Activated CD4-positive, alpha-beta memory T cell treated with anti-CD3 and anti-CD28 coated beads for 36 hours (primary cell): ENCODE measurements around the gene CDK18. TPM values are rescaled to one million over a fixed set of nuclear protein-coding genes. Genes with fewer than 3 reads are reported as not detected.

ENCODE experiments used
- CTCF ChIA-PET: fragments of 350-600 bp; sonication (Branson Sonifier 250); formaldehyde crosslinking; loops from one replicate; lab custom pipeline; 2021; ENCODE audit warnings: antibody characterized with exemption, inconsistent platforms; lab: Charles Lee
- POLR2A ChIA-PET: fragments of 350-600 bp; sonication (Branson Sonifier 250); formaldehyde crosslinking; loops from one replicate; lab custom pipeline; 2021; ENCODE audit warnings: antibody characterized with exemption; lab: Charles Lee
- DNase-seq: peaks from one replicate; pipeline ENCODE4 v3.0.0-alpha.2; 2020
- H3K27ac Mint-ChIP-seq: one replicate; pipeline ENCODE4 v1.8.0; 2021; ENCODE audit warnings: mixed read lengths
- H3K27me3 Mint-ChIP-seq: one replicate; pipeline ENCODE4 v1.8.0; 2021; ENCODE audit warnings: mixed read lengths
- H3K36me3 Mint-ChIP-seq: one replicate; pipeline ENCODE4 v1.8.0; 2021; ENCODE audit warnings: mixed read lengths
- H3K4me1 Mint-ChIP-seq: one replicate; pipeline ENCODE4 v1.8.0; 2021; ENCODE audit warnings: low read depth, mixed read lengths
- H3K4me3 Mint-ChIP-seq: one replicate; pipeline ENCODE4 v1.8.0; 2021; ENCODE audit warnings: mild to moderate bottlenecking, mixed read lengths
- H3K9me3 Mint-ChIP-seq: one replicate; pipeline ENCODE4 v1.8.0; 2021; ENCODE audit warnings: mixed read lengths
- intact Hi-C: fragments of 100-400 bp; cut with micrococcal nuclease; formaldehyde crosslinking; loops from one replicate; pipeline ENCODE4 v1.15.1; 2023
- total RNA-seq, 2 experiments: library from RNA; stranded (reverse); gene quantifications; one replicate each; pipeline ENCODE4 v1.2.3, GENCODE V29; 2021

The CDK18 gene
- total RNA-seq, 2 experiments from 2014 or later = 2.5 to 2.6 TPM

DNA sequence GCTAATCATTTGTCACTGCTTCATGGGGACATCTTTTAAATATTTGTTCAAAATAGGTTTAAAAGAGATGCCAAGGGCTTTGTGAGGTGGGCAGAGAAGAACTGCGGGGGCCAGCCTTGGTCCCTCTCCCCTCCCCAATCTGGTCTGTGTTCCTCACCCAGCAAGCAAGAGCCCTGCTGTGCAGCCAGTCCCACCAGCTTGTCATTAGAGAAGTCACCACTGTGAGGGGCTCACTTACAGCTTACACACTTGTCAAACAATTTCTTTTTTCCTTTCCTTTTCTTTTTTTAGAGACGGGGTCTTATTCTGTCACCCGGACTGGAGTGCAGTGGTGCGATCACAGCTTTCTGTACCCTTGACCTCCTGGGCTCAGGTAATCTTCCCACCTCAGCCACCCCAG is 10.4 kb upstream of the CDK18 start:
- H3K27ac Mint-ChIP-seq = no peak overlapping the region
- no peaks in the 10 kb centered on the region for H3K9me3 Mint-ChIP-seq
- intact Hi-C loops = no loop called here
- H3K4me1 Mint-ChIP-seq = peaks cover 2% of the 10 kb centered on the region
- CTCF ChIA-PET = interaction anchor here (2.0 to 13.1 kb wide), 2 partner anchors 9 to 30 kb away, joined by 8 to 321 read pairs; no protein-coding TSS in a partner anchor
- no peaks in the 10 kb centered on the region for H3K36me3 Mint-ChIP-seq
- DNase-seq = no peak
- H3K4me3 Mint-ChIP-seq = no peak overlapping the region
- peaks cover 18% of the 10 kb centered on the region for H3K27me3 Mint-ChIP-seq
- POLR2A ChIA-PET = interaction anchor here (0.6 kb wide), 1 partner anchor 347 kb away, joined by 3 read pairs; no protein-coding TSS in a partner anchor

GRCh38 chr1:205495237-205495823 is 9.1 kb upstream of the CDK18 start:
- Mint-ChIP-seq H3K4me1 (peaks cover 2% of the 10 kb centered on the region), H3K9me3 (no peaks in the 10 kb centered on the region), H3K27me3 (peaks cover 15% of the 10 kb centered on the region), H3K36me3 (no peaks in the 10 kb centered on the region), H3K27ac (no peak overlapping the region), H3K4me3 (no peak overlapping the region)
- ChIA-PET CTCF (interaction anchor here (0.7 to 13.1 kb wide), 4 partner anchors 10 to 141 kb away, joined by 3 to 321 read pairs (median 7); no protein-coding TSS in a partner anchor), POLR2A (no interaction called here)
- intact Hi-C loops = no loop called here
- no peak for DNase-seq

DNA sequence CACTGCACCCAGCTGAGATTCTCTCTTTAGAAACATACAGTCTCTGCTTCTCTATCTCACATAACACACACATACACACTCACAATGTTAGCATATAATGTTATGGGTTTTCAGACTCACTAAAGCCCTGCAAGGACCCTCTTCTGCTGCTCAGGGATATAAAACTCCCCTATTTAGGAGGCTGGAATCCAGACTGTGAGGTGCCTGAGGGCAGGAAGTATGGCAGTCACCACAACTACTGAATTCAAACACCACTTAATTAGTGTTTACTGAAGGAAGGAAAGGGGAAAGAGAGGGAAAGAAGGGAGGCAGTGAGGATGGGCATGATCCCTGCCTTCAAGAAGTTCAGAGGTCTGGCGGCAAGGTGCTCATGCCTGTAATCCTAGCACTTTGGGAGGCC is 7.8 kb upstream of the CDK18 start:
- ChIA-PET POLR2A (no interaction called here), CTCF (interaction anchor here (0.9 to 13.1 kb wide), 4 partner anchors 8 to 28 kb away, joined by 4 to 321 read pairs (median 26); no protein-coding TSS in a partner anchor)
- H3K36me3 Mint-ChIP-seq = no peaks in the 10 kb centered on the region
- H3K9me3 Mint-ChIP-seq = no peaks in the 10 kb centered on the region
- no peak for DNase-seq
- intact Hi-C loops = no loop called here
- no peak overlapping the region for H3K27ac Mint-ChIP-seq
- H3K4me1 Mint-ChIP-seq = peaks cover 2% of the 10 kb centered on the region
- no peak overlapping the region for H3K4me3 Mint-ChIP-seq
- H3K27me3 Mint-ChIP-seq = peaks cover 14% of the 10 kb centered on the region

DNA sequence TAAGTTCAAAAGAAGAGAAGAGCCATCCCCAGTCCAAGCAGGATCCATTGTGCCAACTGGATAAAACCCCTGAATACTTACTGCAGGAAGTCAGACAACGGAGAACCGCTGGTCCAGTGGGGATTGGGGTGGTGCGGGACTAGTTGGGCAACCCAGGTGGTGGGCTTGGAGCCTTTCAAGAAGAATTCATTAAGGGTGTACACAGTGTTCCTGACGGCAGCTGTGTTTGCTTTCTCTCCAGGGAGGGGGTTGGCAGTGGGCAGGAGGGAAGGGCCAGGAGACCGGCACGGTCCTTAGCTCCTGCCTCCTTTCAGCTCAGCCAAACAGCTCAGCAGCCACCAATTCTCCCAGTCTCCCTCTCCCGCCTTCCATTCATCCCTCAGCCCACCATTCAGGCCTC is 7.1 kb upstream of the CDK18 start:
- Mint-ChIP-seq H3K27me3 (peaks cover 11% of the 10 kb centered on the region), H3K9me3 (no peaks in the 10 kb centered on the region), H3K4me3 (no peak overlapping the region), H3K36me3 (no peaks in the 10 kb centered on the region), H3K27ac (no peak overlapping the region), H3K4me1 (peaks cover 2% of the 10 kb centered on the region)
- intact Hi-C loops = no loop called here
- ChIA-PET CTCF (interaction anchor here (0.9 to 6.9 kb wide), 3 partner anchors 8 to 27 kb away, joined by 4 to 45 read pairs (median 4); no protein-coding TSS in a partner anchor), POLR2A (no interaction called here)
- no peak for DNase-seq

GRCh38 chr1:205499789-205500188 is 4.7 kb upstream of the CDK18 start:
- Mint-ChIP-seq H3K4me1 (peaks cover 3% of the 10 kb centered on the region), H3K4me3 (no peak overlapping the region), H3K27ac (no peak overlapping the region), H3K9me3 (no peaks in the 10 kb centered on the region), H3K27me3 (peaks cover 1% of the 10 kb centered on the region), H3K36me3 (no peaks in the 10 kb centered on the region)
- POLR2A ChIA-PET = no interaction called here
- no peak for DNase-seq
- intact Hi-C loops = no loop called here
- CTCF ChIA-PET = interaction anchor here (1.3 to 6.9 kb wide), 4 partner anchors 11 to 24 kb away, joined by 3 to 45 read pairs (median 12); no protein-coding TSS in a partner anchor

- H3K4me3 Mint-ChIP-seq = no peak overlapping the region
- peaks cover 8% of the 10 kb centered on the region for H3K4me1 Mint-ChIP-seq
- CTCF ChIA-PET = interaction anchor here (1.3 to 6.9 kb wide), 3 partner anchors 12 to 23 kb away, joined by 3 to 45 read pairs (median 15); no protein-coding TSS in a partner anchor
- intact Hi-C loops = no loop called here
- no peak overlapping the region for H3K27ac Mint-ChIP-seq
- H3K27me3 Mint-ChIP-seq = peaks cover 1% of the 10 kb centered on the region
- H3K9me3 Mint-ChIP-seq = no peaks in the 10 kb centered on the region
- POLR2A ChIA-PET = no interaction called here
- no peak for DNase-seq
- no peaks in the 10 kb centered on the region for H3K36me3 Mint-ChIP-seq
These were observed 3.9 kb upstream of the CDK18 start for GRCh38 chr1:205500240-205501233.

GRCh38 chr1:205502111-205502810 is 2.2 kb upstream of the CDK18 start:
- POLR2A ChIA-PET = no interaction called here
- CTCF ChIA-PET = interaction anchor here (0.9 to 6.9 kb wide), 3 partner anchors 10 to 17 kb away, joined by 3 to 45 read pairs (median 15); no protein-coding TSS in a partner anchor
- no peak overlapping the region for H3K27ac Mint-ChIP-seq
- H3K27me3 Mint-ChIP-seq = peaks cover 1% of the 10 kb centered on the region
- intact Hi-C loops = no loop called here
- DNase-seq = no peak
- H3K9me3 Mint-ChIP-seq = no peaks in the 10 kb centered on the region
- H3K4me1 Mint-ChIP-seq = peaks cover 8% of the 10 kb centered on the region
- H3K36me3 Mint-ChIP-seq = no peaks in the 10 kb centered on the region
- H3K4me3 Mint-ChIP-seq = no peak overlapping the region

GRCh38 chr1:205502992-205503391 is 1.5 kb upstream of the CDK18 start:
- DNase-seq = no peak
- no peaks in the 10 kb centered on the region for H3K36me3 Mint-ChIP-seq
- ChIA-PET CTCF (interaction anchor here (3.4 to 6.9 kb wide), 2 partner anchors 14 to 18 kb away, joined by 15 to 45 read pairs; no protein-coding TSS in a partner anchor), POLR2A (no interaction called here)
- H3K27me3 Mint-ChIP-seq = peaks cover 1% of the 10 kb centered on the region
- no peak overlapping the region for H3K4me3 Mint-ChIP-seq
- H3K4me1 Mint-ChIP-seq = peaks cover 8% of the 10 kb centered on the region
- H3K27ac Mint-ChIP-seq = no peak overlapping the region
- H3K9me3 Mint-ChIP-seq = no peaks in the 10 kb centered on the region
- intact Hi-C loops = no loop called here

- H3K27me3 Mint-ChIP-seq = peaks cover 1% of the 10 kb centered on the region
- no peak for DNase-seq
- no peaks in the 10 kb centered on the region for H3K9me3 Mint-ChIP-seq
- intact Hi-C loops = no loop called here
- H3K27ac Mint-ChIP-seq = no peak overlapping the region
- H3K4me3 Mint-ChIP-seq = peak overlapping the region; percentile 64
- no peaks in the 10 kb centered on the region for H3K36me3 Mint-ChIP-seq
- CTCF ChIA-PET = no interaction called here
- H3K4me1 Mint-ChIP-seq = peaks cover 8% of the 10 kb centered on the region
- POLR2A ChIA-PET = no interaction called here
These were observed 734 bp downstream of the CDK18 start for GRCh38 chr1:205505076-205505729.

GRCh38 chr1:205505791-205506190 is 1.3 kb downstream of the CDK18 start:
- Mint-ChIP-seq H3K36me3 (no peaks in the 10 kb centered on the region), H3K27ac (no peak overlapping the region), H3K4me3 (peak overlapping the region; percentile 8), H3K27me3 (peaks cover 1% of the 10 kb centered on the region), H3K9me3 (no peaks in the 10 kb centered on the region), H3K4me1 (peaks cover 8% of the 10 kb centered on the region)
- CTCF ChIA-PET = no interaction called here
- intact Hi-C loops = no loop called here
- no peak for DNase-seq
- POLR2A ChIA-PET = no interaction called here
